ENCODE data around the gene SMAD3. TPM values are rescaled to one million over a fixed set of nuclear protein-coding genes. Genes with fewer than 3 reads are reported as not detected.

Gene SMAD3
- total RNA-seq, 1 donor from 2014 or later, result 12.5 TPM

DNA sequence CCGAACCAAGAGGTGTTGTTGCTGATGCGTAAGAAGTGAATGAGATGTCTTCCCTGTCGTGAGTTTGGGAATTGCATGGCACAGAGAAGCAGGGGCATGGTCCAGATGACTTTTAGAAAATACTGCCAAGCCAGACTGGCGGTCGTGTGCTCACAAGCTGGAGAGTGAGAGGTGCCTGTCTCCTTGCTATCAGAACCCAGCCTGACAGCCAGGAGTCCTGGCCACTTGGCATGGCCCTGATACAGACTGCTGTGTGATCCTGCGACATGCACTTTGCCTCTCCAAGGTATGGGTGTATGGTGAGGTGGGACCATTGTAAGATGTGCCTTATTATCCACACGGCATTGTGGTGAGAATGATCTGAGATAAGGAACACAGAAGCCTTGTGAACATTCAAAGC is 93.0 kb downstream of the SMAD3 start:
- H3K79me2 ChIP-seq (ENCODE audit: low read depth), result peaks cover 11% of the 10 kb centered on the region
- no peak for DNase-seq (ENCODE audit: low spot score)

DNA sequence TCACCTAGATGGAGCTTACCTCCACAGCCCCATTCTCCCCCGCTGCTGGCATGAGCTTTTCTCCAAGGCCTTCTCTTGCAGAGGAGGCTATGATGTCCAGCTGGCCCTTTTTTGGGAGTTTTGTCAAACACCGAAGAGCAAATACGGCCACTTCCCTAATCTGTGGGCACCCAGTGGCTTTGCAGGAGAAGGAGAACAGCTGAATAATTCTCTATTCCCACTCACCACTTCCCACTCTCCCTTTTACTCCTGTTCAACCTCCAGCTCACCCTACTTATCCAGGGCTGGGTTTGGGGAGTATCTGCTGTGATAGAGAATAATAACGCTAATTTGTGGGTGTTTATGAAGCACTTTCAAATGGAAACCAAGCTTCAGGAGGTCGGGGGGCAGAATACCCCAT is 96.0 kb downstream of the SMAD3 start:
- no peak overlapping the region for H2AFZ ChIP-seq (replicated peaks)
- H3K4me2 ChIP-seq, result no peak overlapping the region
- H3K36me3 Mint-ChIP-seq, result peaks cover 11% of the 10 kb centered on the region
- H3K27ac ChIP-seq, result no peak overlapping the region
- no peaks in the 10 kb centered on the region for H3K27me3 ChIP-seq
- peaks cover 8% of the 10 kb centered on the region for H3F3A ChIP-seq (ENCODE audit: low read depth)
- no peaks in the 10 kb centered on the region for H3K9me3 ChIP-seq (ENCODE audit: low read depth)
- no peak overlapping the region for H3K27ac Mint-ChIP-seq
- H3K79me2 ChIP-seq (ENCODE audit: low read depth), result peaks cover 11% of the 10 kb centered on the region
- peaks cover 18% of the 10 kb centered on the region for H3K4me1 ChIP-seq
- no peak overlapping the region for H3K4me3 ChIP-seq
- DNase-seq (ENCODE audit: low spot score), result no peak
- no peak for TF ChIP-seq EZH2 (IDR thresholded peaks at IDR 0.05)
- TF ChIP-seq, protein P1, sequence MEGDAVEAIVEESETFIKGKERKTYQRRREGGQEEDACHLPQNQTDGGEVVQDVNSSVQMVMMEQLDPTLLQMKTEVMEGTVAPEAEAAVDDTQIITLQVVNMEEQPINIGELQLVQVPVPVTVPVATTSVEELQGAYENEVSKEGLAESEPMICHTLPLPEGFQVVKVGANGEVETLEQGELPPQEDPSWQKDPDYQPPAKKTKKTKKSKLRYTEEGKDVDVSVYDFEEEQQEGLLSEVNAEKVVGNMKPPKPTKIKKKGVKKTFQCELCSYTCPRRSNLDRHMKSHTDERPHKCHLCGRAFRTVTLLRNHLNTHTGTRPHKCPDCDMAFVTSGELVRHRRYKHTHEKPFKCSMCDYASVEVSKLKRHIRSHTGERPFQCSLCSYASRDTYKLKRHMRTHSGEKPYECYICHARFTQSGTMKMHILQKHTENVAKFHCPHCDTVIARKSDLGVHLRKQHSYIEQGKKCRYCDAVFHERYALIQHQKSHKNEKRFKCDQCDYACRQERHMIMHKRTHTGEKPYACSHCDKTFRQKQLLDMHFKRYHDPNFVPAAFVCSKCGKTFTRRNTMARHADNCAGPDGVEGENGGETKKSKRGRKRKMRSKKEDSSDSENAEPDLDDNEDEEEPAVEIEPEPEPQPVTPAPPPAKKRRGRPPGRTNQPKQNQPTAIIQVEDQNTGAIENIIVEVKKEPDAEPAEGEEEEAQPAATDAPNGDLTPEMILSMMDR (IDR thresholded peaks at IDR 0.05), result no peak
- no peak for TF ChIP-seq EZH2phosphoT487 (IDR thresholded peaks at IDR 0.05)
- H3K36me3 ChIP-seq, result no peaks in the 10 kb centered on the region
- no peaks in the 10 kb centered on the region for H3K9me3 Mint-ChIP-seq
- no peak overlapping the region for H3K9ac ChIP-seq
- peaks cover 44% of the 10 kb centered on the region for H3K4me1 Mint-ChIP-seq
- peaks cover 26% of the 10 kb centered on the region for H4K20me1 ChIP-seq (ENCODE audit: low read depth)
- H3K4me3 Mint-ChIP-seq, result no peak overlapping the region
- H3K27me3 Mint-ChIP-seq (ENCODE audit: insufficient read depth, low read depth), result peaks cover 7% of the 10 kb centered on the region

More for the DNA sequence above, 93.0 kb downstream of the SMAD3 start:
- peak overlapping the region; percentile 6 for H3K27ac Mint-ChIP-seq
- Histone ChIP-seq H3F3A (ENCODE audit: low read depth) (no peaks in the 10 kb centered on the region), H3K27ac (no peak overlapping the region), H3K4me2 (no peak overlapping the region), H4K20me1 (ENCODE audit: low read depth) (peaks cover 4% of the 10 kb centered on the region), H3K36me3 (no peaks in the 10 kb centered on the region), H3K4me1 (peaks cover 4% of the 10 kb centered on the region), H3K27me3 (no peaks in the 10 kb centered on the region), H2AFZ (replicated peaks) (no peak overlapping the region), H3K9me3 (ENCODE audit: low read depth) (no peaks in the 10 kb centered on the region), H3K4me3 (no peak overlapping the region), H3K9ac (no peak overlapping the region)
- H3K4me3 Mint-ChIP-seq, result no peak overlapping the region
- H3K9me3 Mint-ChIP-seq, result no peaks in the 10 kb centered on the region
- H3K36me3 Mint-ChIP-seq, result peaks cover 21% of the 10 kb centered on the region
- TF ChIP-seq EZH2 (IDR thresholded peaks at IDR 0.05) (no peak), EZH2phosphoT487 (IDR thresholded peaks at IDR 0.05) (no peak)
- TF ChIP-seq, protein P1 (IDR thresholded peaks at IDR 0.05), result no peak
- peaks cover 18% of the 10 kb centered on the region for H3K4me1 Mint-ChIP-seq
- H3K27me3 Mint-ChIP-seq (ENCODE audit: insufficient read depth, low read depth), result peaks cover 2% of the 10 kb centered on the region

DNA sequence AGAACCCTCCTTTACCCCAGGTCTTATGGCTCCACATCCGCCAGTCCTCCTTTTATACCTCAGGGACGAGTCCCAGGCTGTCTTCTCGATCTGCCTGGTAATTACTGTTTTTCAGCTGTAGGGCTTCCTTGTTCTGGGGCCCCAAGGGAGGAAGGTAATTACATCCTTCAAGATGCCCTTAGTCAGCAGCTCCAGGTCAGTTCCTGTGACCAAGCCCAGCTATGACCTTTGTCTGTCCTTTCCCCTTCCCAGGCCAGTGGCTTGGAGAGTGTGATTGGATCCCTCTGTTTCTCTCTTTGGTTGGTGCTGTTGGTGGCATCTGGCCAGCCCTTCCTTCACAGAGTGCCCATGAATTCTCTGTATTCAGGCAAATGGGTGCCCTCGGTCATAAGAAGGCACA is 96.5 kb downstream of the SMAD3 start:
- H3F3A ChIP-seq (ENCODE audit: low read depth), result peaks cover 8% of the 10 kb centered on the region
- peaks cover 30% of the 10 kb centered on the region for H4K20me1 ChIP-seq (ENCODE audit: low read depth)
- no peaks in the 10 kb centered on the region for H3K9me3 ChIP-seq (ENCODE audit: low read depth)
- Mint-ChIP-seq H3K27me3 (ENCODE audit: insufficient read depth, low read depth) (peaks cover 7% of the 10 kb centered on the region), H3K36me3 (peaks cover 12% of the 10 kb centered on the region), H3K4me3 (no peak overlapping the region), H3K9me3 (no peaks in the 10 kb centered on the region), H3K27ac (no peak overlapping the region), H3K4me1 (peaks cover 48% of the 10 kb centered on the region)
- no peaks in the 10 kb centered on the region for H3K36me3 ChIP-seq
- H3K4me2 ChIP-seq, result no peak overlapping the region
- H3K27ac ChIP-seq, result no peak overlapping the region
- no peak overlapping the region for H2AFZ ChIP-seq (replicated peaks)
- peaks cover 11% of the 10 kb centered on the region for H3K79me2 ChIP-seq (ENCODE audit: low read depth)
- H3K4me3 ChIP-seq, result no peak overlapping the region
- TF ChIP-seq, protein P1 (IDR thresholded peaks at IDR 0.05), result no peak
- TF ChIP-seq EZH2phosphoT487 (IDR thresholded peaks at IDR 0.05) (no peak), EZH2 (IDR thresholded peaks at IDR 0.05) (no peak)
- H3K27me3 ChIP-seq, result no peaks in the 10 kb centered on the region
- peaks cover 18% of the 10 kb centered on the region for H3K4me1 ChIP-seq
- no peak overlapping the region for H3K9ac ChIP-seq
- DNase-seq (ENCODE audit: low spot score), result no peak
